ENCODE data around the gene ZNF592. TPM values are rescaled to one million over a fixed set of nuclear protein-coding genes. Genes with fewer than 3 reads are reported as not detected.
"Not testable (repeated sequence)": the region's sequence is repeated elsewhere in the genome, so short reads cannot be mapped to it uniquely, and the experiment has no call there.

ZNF592 gene
- total RNA-seq, 2 donors from 2014 or later, result 20.8 to 38.7 TPM

DNA sequence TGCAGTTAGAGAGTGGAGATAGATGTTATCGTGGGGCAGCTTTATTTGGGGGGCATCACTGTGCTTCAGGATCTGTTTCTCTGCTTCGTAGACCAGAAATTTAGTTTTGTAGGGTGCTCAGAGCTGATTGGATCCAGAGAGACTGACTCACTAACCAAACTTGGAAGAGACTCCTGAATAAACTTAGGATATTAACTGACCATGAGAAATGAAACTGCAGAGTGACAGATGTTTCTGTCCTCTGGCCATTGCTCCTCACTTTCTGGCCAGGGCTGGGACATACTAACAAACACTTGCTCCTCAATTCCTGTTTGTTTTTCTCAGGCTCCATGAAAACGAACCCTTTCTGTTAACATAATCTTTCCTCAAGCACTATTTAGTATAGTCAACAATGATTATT is 4.3 kb downstream of the ZNF592 start:
- intact Hi-C loops (cut with DNase I), result no loop called here
- Histone ChIP-seq H3K27ac (peak overlapping the region in 1 of 2 donors; percentile 20), H3K9me3 (no peaks in the 10 kb centered on the region), H3K4me1 (replicated peaks) (peaks cover 3% of the 10 kb centered on the region), H3K4me3 (no peak overlapping the region), H3K36me3 (no peaks in the 10 kb centered on the region), H3K27me3 (replicated peaks; ENCODE audit: insufficient read depth) (no peaks in the 10 kb centered on the region)
- 42% methylated on average over 3 of the region's 3 CpGs for WGBS
- TF ChIP-seq, protein P1, sequence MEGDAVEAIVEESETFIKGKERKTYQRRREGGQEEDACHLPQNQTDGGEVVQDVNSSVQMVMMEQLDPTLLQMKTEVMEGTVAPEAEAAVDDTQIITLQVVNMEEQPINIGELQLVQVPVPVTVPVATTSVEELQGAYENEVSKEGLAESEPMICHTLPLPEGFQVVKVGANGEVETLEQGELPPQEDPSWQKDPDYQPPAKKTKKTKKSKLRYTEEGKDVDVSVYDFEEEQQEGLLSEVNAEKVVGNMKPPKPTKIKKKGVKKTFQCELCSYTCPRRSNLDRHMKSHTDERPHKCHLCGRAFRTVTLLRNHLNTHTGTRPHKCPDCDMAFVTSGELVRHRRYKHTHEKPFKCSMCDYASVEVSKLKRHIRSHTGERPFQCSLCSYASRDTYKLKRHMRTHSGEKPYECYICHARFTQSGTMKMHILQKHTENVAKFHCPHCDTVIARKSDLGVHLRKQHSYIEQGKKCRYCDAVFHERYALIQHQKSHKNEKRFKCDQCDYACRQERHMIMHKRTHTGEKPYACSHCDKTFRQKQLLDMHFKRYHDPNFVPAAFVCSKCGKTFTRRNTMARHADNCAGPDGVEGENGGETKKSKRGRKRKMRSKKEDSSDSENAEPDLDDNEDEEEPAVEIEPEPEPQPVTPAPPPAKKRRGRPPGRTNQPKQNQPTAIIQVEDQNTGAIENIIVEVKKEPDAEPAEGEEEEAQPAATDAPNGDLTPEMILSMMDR (IDR thresholded peaks at IDR 0.05), result no peak
- no peak for TF ChIP-seq POLR2A (IDR thresholded peaks at IDR 0.05)
- TF ChIP-seq POLR2AphosphoS5 (IDR thresholded peaks at IDR 0.05), result no peak
- DNase-seq (ENCODE audit: low spot score), result no peak

DNA sequence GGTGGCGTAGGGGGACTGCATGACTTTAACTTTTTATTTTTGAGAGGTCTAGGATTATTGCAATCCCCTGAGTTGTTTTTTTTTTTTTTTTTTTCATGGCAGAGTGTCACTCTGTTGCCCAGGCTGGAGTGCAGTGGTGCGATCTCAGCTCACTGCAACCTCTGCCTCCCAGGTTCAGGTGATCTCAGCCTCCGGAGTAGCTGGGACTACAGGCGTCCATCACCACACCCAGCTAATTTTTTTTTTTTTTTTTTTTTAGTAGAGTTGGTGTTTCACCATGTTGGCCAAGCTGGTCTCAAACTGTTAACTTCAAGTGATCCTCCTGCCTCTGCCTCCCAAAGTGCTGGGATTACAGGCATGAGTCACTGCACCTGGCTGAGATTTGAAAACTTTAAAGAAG is 6.5 kb downstream of the ZNF592 start:
- intact Hi-C loops (cut with DNase I); H3K9me3 ChIP-seq; H3K4me1 ChIP-seq (replicated peaks); H3K36me3 ChIP-seq; H3K27me3 ChIP-seq (replicated peaks; ENCODE audit: insufficient read depth); H3K4me3 ChIP-seq; H3K27ac ChIP-seq; DNase-seq (ENCODE audit: low spot score): not testable (repeated sequence)
- 88% methylated on average over 4 of the region's 4 CpGs for WGBS

DNA sequence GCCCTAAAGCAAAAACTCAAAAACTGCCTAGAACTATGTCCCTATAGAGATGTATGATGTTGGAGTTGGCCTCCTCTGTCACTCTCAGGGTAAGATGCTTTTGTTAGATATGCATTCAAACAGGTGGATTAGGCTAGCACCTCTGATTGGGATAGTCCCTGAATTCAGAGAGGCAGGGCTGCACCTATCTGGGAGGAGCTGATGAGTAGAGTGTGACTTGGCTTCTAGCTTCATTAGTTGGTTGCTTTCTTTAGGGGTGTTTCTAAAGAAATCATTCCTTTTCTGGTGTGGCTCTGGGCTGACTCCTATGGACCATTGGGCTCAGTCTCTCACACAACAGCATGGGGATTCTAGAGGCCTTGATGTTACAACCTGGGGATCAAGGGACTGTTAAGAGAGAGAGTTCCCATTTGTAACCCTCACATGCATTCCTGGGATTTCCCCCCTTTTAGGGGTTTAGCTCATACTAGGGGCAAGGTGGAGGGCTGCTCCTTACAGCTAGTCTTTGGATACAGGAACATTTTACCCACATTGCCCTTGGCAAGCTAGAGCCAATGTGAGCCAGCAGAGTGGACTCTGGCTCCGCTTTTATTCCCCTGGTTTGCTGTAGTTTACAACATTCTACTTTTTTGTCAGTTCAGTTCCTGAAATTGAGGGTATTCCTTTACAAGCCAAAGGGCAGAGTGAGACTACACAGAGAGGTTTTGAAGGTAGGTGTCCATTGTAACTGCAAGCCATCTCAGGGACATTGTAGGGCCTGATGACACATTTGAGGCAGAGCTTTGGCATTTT is 7.5 kb downstream of the ZNF592 start:
- TF ChIP-seq POLR2AphosphoS5 (IDR thresholded peaks at IDR 0.05), result no peak
- no peak for TF ChIP-seq POLR2A (IDR thresholded peaks at IDR 0.05)
- TF ChIP-seq, protein P1 (IDR thresholded peaks at IDR 0.05), result no peak
- Histone ChIP-seq H3K9me3 (no peaks in the 10 kb centered on the region), H3K4me3 (no peak overlapping the region), H3K36me3 (no peaks in the 10 kb centered on the region), H3K27me3 (replicated peaks; ENCODE audit: insufficient read depth) (no peaks in the 10 kb centered on the region), H3K27ac (no peak overlapping the region), H3K4me1 (replicated peaks) (no peaks in the 10 kb centered on the region)
- no peak for DNase-seq (ENCODE audit: low spot score)
- 91% methylated on average over 1 of the region's 1 CpG for WGBS
- intact Hi-C loops (cut with DNase I), result no loop called here

DNA sequence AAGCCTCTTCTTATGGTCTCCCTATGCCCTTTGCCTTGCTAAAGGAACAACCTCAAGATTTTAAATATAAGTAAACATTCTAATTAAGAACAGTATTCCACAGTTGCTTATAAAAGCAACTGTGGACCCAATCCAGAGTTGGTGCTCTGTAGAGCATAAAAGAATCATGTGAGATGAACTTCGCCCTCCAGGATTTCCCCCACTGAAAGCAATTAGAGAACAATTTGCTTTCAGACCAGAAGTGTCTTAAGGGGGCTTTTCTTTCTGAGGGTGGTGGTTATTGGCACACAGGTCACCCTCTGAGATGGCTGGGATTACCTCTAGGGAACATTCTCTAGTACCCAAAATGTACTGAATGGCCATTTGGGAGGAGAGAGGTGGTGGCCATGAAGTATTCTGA is 10.6 kb downstream of the ZNF592 start:
- intact Hi-C loops (cut with DNase I), result no loop called here
- no peaks in the 10 kb centered on the region for H3K27me3 ChIP-seq (replicated peaks; ENCODE audit: insufficient read depth)
- TF ChIP-seq POLR2A (IDR thresholded peaks at IDR 0.05) (no peak), POLR2AphosphoS5 (IDR thresholded peaks at IDR 0.05) (no peak)
- TF ChIP-seq, protein P1 (IDR thresholded peaks at IDR 0.05), result no peak
- H3K36me3 ChIP-seq, result no peaks in the 10 kb centered on the region
- peaks cover 6% of the 10 kb centered on the region for H3K4me1 ChIP-seq (replicated peaks)
- H3K27ac ChIP-seq, result no peak overlapping the region
- H3K9me3 ChIP-seq, result no peaks in the 10 kb centered on the region
- WGBS, result 93% methylated on average over 1 of the region's 1 CpG
- H3K4me3 ChIP-seq, result no peak overlapping the region
- no peak for DNase-seq (ENCODE audit: low spot score)

DNA sequence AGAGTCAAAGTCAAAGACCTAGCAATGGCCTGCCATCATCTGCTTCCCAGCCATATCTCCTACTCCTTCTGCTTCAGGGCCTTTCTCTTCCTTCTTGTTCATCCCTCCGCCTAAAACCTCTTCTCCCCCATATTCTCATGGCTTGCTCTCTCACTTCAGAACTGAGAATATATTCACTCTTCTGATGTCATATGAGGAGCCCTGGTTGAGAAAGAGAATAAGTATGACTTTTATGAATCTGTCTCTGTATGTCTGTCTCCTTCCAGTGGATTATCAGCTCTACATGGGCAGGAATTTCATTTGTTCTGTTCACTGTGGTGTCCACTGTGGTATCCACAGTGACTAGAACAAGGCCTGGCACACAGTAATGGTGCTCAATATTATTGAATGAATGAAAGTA is 11.8 kb downstream of the ZNF592 start:
- intact Hi-C loops (cut with DNase I), result no loop called here
- no peak overlapping the region for H3K27ac ChIP-seq
- H3K4me1 ChIP-seq (replicated peaks), result peaks cover 6% of the 10 kb centered on the region
- TF ChIP-seq, protein P1 (IDR thresholded peaks at IDR 0.05), result no peak
- TF ChIP-seq POLR2AphosphoS5 (IDR thresholded peaks at IDR 0.05) (no peak), POLR2A (IDR thresholded peaks at IDR 0.05) (no peak)
- H3K9me3 ChIP-seq, result no peaks in the 10 kb centered on the region
- WGBS, result 95% methylated on average over 1 of the region's 1 CpG
- no peaks in the 10 kb centered on the region for H3K36me3 ChIP-seq
- no peaks in the 10 kb centered on the region for H3K27me3 ChIP-seq (replicated peaks; ENCODE audit: insufficient read depth)
- no peak overlapping the region for H3K4me3 ChIP-seq
- DNase-seq (ENCODE audit: low spot score), result no peak
